NCI-H524 (cell line): ENCODE data around the gene BRD9.
A peak's percentile ranks its signal among the peaks of the same experiment; 100 is the strongest.
"Not testable (repeated sequence)": the region's sequence is repeated elsewhere in the genome, so short reads cannot be mapped to it uniquely, and the experiment has no call there.

Source experiments
- DNase-seq, 2 experiments: peaks; one replicate each; lab custom pipeline; 2025; lab: John Stamatoyannopoulos, UW

BRD9 gene

GRCh38 chr5:902129-902916 is 9.7 kb upstream of the BRD9 start:
- no peak for DNase-seq

GRCh38 chr5:900781-901180 is 8.2 kb upstream of the BRD9 start:
- DNase-seq = no peak

GRCh38 chr5:893711-894110 is 1.1 kb upstream of the BRD9 start:
- DNase-seq = no peak

GRCh38 chr5:893137-893506 is 521 bp upstream of the BRD9 start:
- no peak for DNase-seq

- peak in 1 of 2 experiments; percentile 56 for DNase-seq
Measured at GRCh38 chr5:891837-892393, 686 bp downstream of the BRD9 start.

- no peak for DNase-seq
Measured at GRCh38 chr5:891117-891836, 1.3 kb downstream of the BRD9 start.

GRCh38 chr5:889075-889710 is 3.4 kb downstream of the BRD9 start:
- DNase-seq = no peak

GRCh38 chr5:888638-889035 is 4.0 kb downstream of the BRD9 start:
- no peak for DNase-seq

GRCh38 chr5:887947-888637 is 4.5 kb downstream of the BRD9 start:
- DNase-seq = no peak

GRCh38 chr5:886716-887325 is 5.8 kb downstream of the BRD9 start:
- DNase-seq = peak in 1 of 2 experiments; percentile 31

GRCh38 chr5:886036-886435 is 6.6 kb downstream of the BRD9 start:
- DNase-seq = no peak

GRCh38 chr5:885529-885928 is 7.1 kb downstream of the BRD9 start:
- DNase-seq = no peak

- DNase-seq = no peak
Measured at GRCh38 chr5:885127-885442, 7.5 kb downstream of the BRD9 start.

- no peak for DNase-seq
Measured at GRCh38 chr5:884345-885126, 8.1 kb downstream of the BRD9 start.

- DNase-seq = no peak
Measured at GRCh38 chr5:883475-884181, 9.0 kb downstream of the BRD9 start.

- DNase-seq = no peak
Measured at GRCh38 chr5:882253-883183, 10.1 kb downstream of the BRD9 start.

- no peak for DNase-seq
Measured at GRCh38 chr5:881551-881935, 11.1 kb downstream of the BRD9 start.

GRCh38 chr5:880816-881550 is 11.6 kb downstream of the BRD9 start:
- no peak for DNase-seq

- not testable (repeated sequence) for DNase-seq
Measured at GRCh38 chr5:878677-879076, 13.9 kb downstream of the BRD9 start.
